ENCODE measurements around the gene RPTOR. TPM values are rescaled to one million over a fixed set of nuclear protein-coding genes. Genes with fewer than 3 reads are reported as not detected.

Gene RPTOR
- total RNA-seq, 4 donors from 2014 or later: 34.1 to 65.8 (median 43.6) TPM

- no peak overlapping the region for H3K27ac ChIP-seq (replicated peaks in 1 of 4)
- TF ChIP-seq EP300 (IDR thresholded peaks at IDR 0.05) (no peak), CTCF (IDR thresholded peaks at IDR 0.05) (no peak), POLR2AphosphoS5 (IDR thresholded peaks at IDR 0.05) (no peak), POLR2A (IDR thresholded peaks at IDR 0.05; ENCODE audit: low read depth) (no peak)
- H3K27me3 ChIP-seq: no peaks in the 10 kb centered on the region
- no peak for DNase-seq (ENCODE audit: extremely low spot score)
- intact Hi-C loops (cut with DNase I): no loop called here
- no peaks in the 10 kb centered on the region for H3K36me3 ChIP-seq
- WGBS: 83% methylated on average over 10 of the region's 10 CpGs
- no peak overlapping the region for H3K4me3 ChIP-seq
- H3K4me1 ChIP-seq: peaks cover 8 to 19% (median 17%) of the 10 kb centered on the region in 4 donors
- H3K9me3 ChIP-seq: no peaks in the 10 kb centered on the region
Observed at GRCh38 chr17:80603396-80603795, 58.8 kb downstream of the RPTOR start.

GRCh38 chr17:80604009-80604669 is 59.5 kb downstream of the RPTOR start:
- H3K36me3 ChIP-seq: no peaks in the 10 kb centered on the region
- no peak for DNase-seq (ENCODE audit: extremely low spot score)
- H3K9me3 ChIP-seq: no peaks in the 10 kb centered on the region
- no peak overlapping the region for H3K27ac ChIP-seq (replicated peaks in 1 of 4)
- TF ChIP-seq POLR2A (IDR thresholded peaks at IDR 0.05; ENCODE audit: low read depth) (no peak), POLR2AphosphoS5 (IDR thresholded peaks at IDR 0.05) (no peak), EP300 (IDR thresholded peaks at IDR 0.05) (no peak), CTCF (IDR thresholded peaks at IDR 0.05) (no peak)
- H3K4me1 ChIP-seq: peaks cover 8 to 19% (median 16%) of the 10 kb centered on the region in 4 donors
- intact Hi-C loops (cut with DNase I): no loop called here
- no peak overlapping the region for H3K4me3 ChIP-seq
- H3K27me3 ChIP-seq: no peaks in the 10 kb centered on the region
- 95% methylated on average over 5 of the region's 5 CpGs for WGBS

GRCh38 chr17:80604670-80605010 is 60.0 kb downstream of the RPTOR start:
- Histone ChIP-seq H3K27me3 (no peaks in the 10 kb centered on the region), H3K9me3 (no peaks in the 10 kb centered on the region), H3K36me3 (no peaks in the 10 kb centered on the region), H3K4me3 (no peak overlapping the region), H3K27ac (replicated peaks in 1 of 4) (no peak overlapping the region), H3K4me1 (peaks cover 4 to 14% (median 11%) of the 10 kb centered on the region in 4 donors)
- DNase-seq (ENCODE audit: extremely low spot score): no peak
- intact Hi-C loops (cut with DNase I): no loop called here
- WGBS: 96% methylated on average over 7 of the region's 7 CpGs
- TF ChIP-seq POLR2AphosphoS5 (IDR thresholded peaks at IDR 0.05) (no peak), CTCF (IDR thresholded peaks at IDR 0.05) (no peak), POLR2A (IDR thresholded peaks at IDR 0.05; ENCODE audit: low read depth) (no peak), EP300 (IDR thresholded peaks at IDR 0.05) (no peak)

GRCh38 chr17:80605326-80606066 is 60.9 kb downstream of the RPTOR start:
- H3K9me3 ChIP-seq: no peaks in the 10 kb centered on the region
- 87% methylated on average over 16 of the region's 16 CpGs for WGBS
- H3K36me3 ChIP-seq: no peaks in the 10 kb centered on the region
- no peaks in the 10 kb centered on the region for H3K27me3 ChIP-seq
- intact Hi-C loops (cut with DNase I): no loop called here
- no peak overlapping the region for H3K27ac ChIP-seq (replicated peaks in 1 of 4)
- H3K4me1 ChIP-seq: peaks cover 0 to 7% (median 6%) of the 10 kb centered on the region in 4 donors
- no peak for DNase-seq (ENCODE audit: extremely low spot score)
- H3K4me3 ChIP-seq: no peak overlapping the region
- TF ChIP-seq EP300 (IDR thresholded peaks at IDR 0.05): no peak
- TF ChIP-seq CTCF (IDR thresholded peaks at IDR 0.05): no peak
- TF ChIP-seq POLR2AphosphoS5 (IDR thresholded peaks at IDR 0.05): no peak
- no peak for TF ChIP-seq POLR2A (IDR thresholded peaks at IDR 0.05; ENCODE audit: low read depth)

All from esophagus muscularis mucosa (tissue), 4 donors.